Caco-2 (cell line): Measurements from ENCODE around the gene RABL6. TPM values are rescaled to one million over a fixed set of nuclear protein-coding genes. Genes with fewer than 3 reads are reported as not detected.
"Not testable (repeated sequence)": the region's sequence is repeated elsewhere in the genome, so short reads cannot be mapped to it uniquely, and the experiment has no call there.

ENCODE experiments used
- BruUV-seq: library from RNA; stranded (reverse); fragments of 400-500 nt; replicated peaks from 2 replicates; lab custom pipeline; 2021; lab: Mats Ljungman, UMichigan
- CTCF ChIA-PET: fragments of 300-600 bp; sonication (Branson Sonifier 250); formaldehyde crosslinking; loops from one replicate; lab custom pipeline; 2022; ENCODE audit warnings: antibody characterized with exemption; lab: Charles Lee
- POLR2A ChIA-PET: fragments of 300-600 bp; sonication (Branson Sonifier 250); formaldehyde crosslinking; loops from one replicate; lab custom pipeline; 2022; ENCODE audit warnings: antibody characterized with exemption; lab: Charles Lee
- DNase-seq, 2 experiments: peaks; one replicate each; pipeline versions ENCODE4 v3.0.0 to v3.0.0-alpha.2; 2020 to 2022
- H3K27me3 ChIP-seq: replicated peaks from 2 replicates; pipeline ENCODE4 v1.6.0; 2011; ENCODE audit warnings: low read length; ENCODE audit not compliant: control insufficient read depth, insufficient read depth
- H3K36me3 ChIP-seq: 2 replicates; pipeline ENCODE4 v1.5.1; 2011; ENCODE audit warnings: low read length; ENCODE audit not compliant: control insufficient read depth, insufficient read depth
- H3K4me1 ChIP-seq: fragments of 250-450 bp; sonication (Bioruptor Pico); 2 replicates; pipeline ENCODE4 v1.5.1; 2020; ENCODE audit warnings: mild to moderate bottlenecking
- H3K4me3 ChIP-seq: 2 replicates; pipeline ENCODE4 v1.5.1; 2011; ENCODE audit warnings: low read depth, mild to moderate bottlenecking, control low read depth, low read length
- H3K9me3 ChIP-seq: fragments of 250-450 bp; sonication (Bioruptor Pico); 2 replicates; pipeline ENCODE4 v1.5.1; 2020; ENCODE audit warnings: mild to moderate bottlenecking, moderate library complexity
- H3K27ac Mint-ChIP-seq: one replicate; pipeline ENCODE4 v1.8.0; 2022; ENCODE audit warnings: mixed read lengths; ENCODE audit not compliant: unreplicated experiment
- H3K27me3 Mint-ChIP-seq: one replicate; pipeline ENCODE4 v1.8.0; 2022; ENCODE audit warnings: mixed read lengths; ENCODE audit not compliant: insufficient read depth, unreplicated experiment
- H3K36me3 Mint-ChIP-seq: one replicate; pipeline ENCODE4 v1.8.0; 2022; ENCODE audit warnings: mild to moderate bottlenecking, mixed read lengths; ENCODE audit not compliant: insufficient read depth, unreplicated experiment
- H3K4me1 Mint-ChIP-seq: one replicate; pipeline ENCODE4 v1.8.0; 2022; ENCODE audit warnings: low read depth, mixed read lengths; ENCODE audit not compliant: unreplicated experiment
- H3K4me3 Mint-ChIP-seq: one replicate; pipeline ENCODE4 v1.8.0; 2022; ENCODE audit warnings: mild to moderate bottlenecking, moderate library complexity, mixed read lengths; ENCODE audit not compliant: unreplicated experiment
- H3K9me3 Mint-ChIP-seq: one replicate; pipeline ENCODE4 v1.8.0; 2022; ENCODE audit warnings: mixed read lengths; ENCODE audit not compliant: unreplicated experiment
- CTCF ChIP-seq, 2 experiments: fragments of 200-600 bp in 1 of 2; IDR thresholded peaks; 1 replicate in 1 of 2; 2 replicates in 1 of 2; pipeline versions ENCODE4 v1.5.1 to v1.8.0; 2011 to 2022; ENCODE audit warnings: antibody characterized with exemption in 1 of 2, control low read depth in 1 of 2, inconsistent platforms in 1 of 2, low read depth in 1 of 2, low read length in 1 of 2, mild to moderate bottlenecking in 1 of 2, moderate library complexity in 1 of 2; ENCODE audit not compliant: insufficient read depth in 1 of 2, severe bottlenecking in 1 of 2, unreplicated experiment in 1 of 2
- intact Hi-C: fragments of 100-400 bp; cut with micrococcal nuclease; formaldehyde crosslinking; loops from one replicate; pipeline ENCODE4 v1.10.0; 2022; ENCODE audit not compliant: unreplicated experiment
- total RNA-seq: library from RNA; stranded (reverse); gene quantifications from 2 replicates; pipeline ENCODE4 v1.2.3, GENCODE V29; 2022

Gene RABL6
- total RNA-seq, 1 experiment from 2014 or later: 138 TPM

GRCh38 chr9:136782452-136782851 lies 25.3 kb upstream of the RABL6 start:
- intact Hi-C loops: no loop called here
- H3K4me3 ChIP-seq: no peak overlapping the region
- Mint-ChIP-seq H3K4me1 (peaks cover 71% of the 10 kb centered on the region), H3K27me3 (no peaks in the 10 kb centered on the region), H3K36me3 (peaks cover 21% of the 10 kb centered on the region), H3K9me3 (peaks cover 22% of the 10 kb centered on the region), H3K27ac (no peak overlapping the region), H3K4me3 (no peak overlapping the region)
- BruUV-seq: no TSS peak
- POLR2A ChIA-PET: no interaction called here
- H3K4me1 ChIP-seq: peaks cover 56% of the 10 kb centered on the region
- H3K27me3 ChIP-seq: no peaks in the 10 kb centered on the region
- no peak for DNase-seq
- TF ChIP-seq CTCF (IDR thresholded peaks at IDR 0.05; ENCODE audit: insufficient read depth in 1 of 2, low read depth in 1 of 2, low read length in 1 of 2, severe bottlenecking in 1 of 2, unreplicated experiment in 1 of 2): no peak
- CTCF ChIA-PET: interaction anchor here (0.6 kb wide), 1 partner anchor 16 kb away, joined by 6 read pairs; no protein-coding TSS in a partner anchor
- no peaks in the 10 kb centered on the region for H3K9me3 ChIP-seq
- H3K36me3 ChIP-seq: no peaks in the 10 kb centered on the region; the same call in 1 of the 2 replicates

GRCh38 chr9:136784249-136784996 lies 23.3 kb upstream of the RABL6 start:
- no peak overlapping the region for H3K4me3 ChIP-seq
- H3K36me3 ChIP-seq: no peaks in the 10 kb centered on the region
- Mint-ChIP-seq H3K27me3 (no peaks in the 10 kb centered on the region), H3K4me1 (peaks cover 71% of the 10 kb centered on the region), H3K4me3 (peak overlapping the region; percentile 15), H3K27ac (peak overlapping the region; percentile 25), H3K36me3 (peaks cover 10% of the 10 kb centered on the region), H3K9me3 (peaks cover 2% of the 10 kb centered on the region)
- DNase-seq: peak in 1 of 2 experiments; percentile 62
- ChIA-PET POLR2A (no interaction called here), CTCF (no interaction called here)
- intact Hi-C loops: loop anchor here (1.0 kb wide), 1 partner anchor 18 kb away; no protein-coding TSS in a partner anchor
- H3K9me3 ChIP-seq: no peaks in the 10 kb centered on the region
- BruUV-seq: TSS peak; percentile 81
- H3K27me3 ChIP-seq: no peaks in the 10 kb centered on the region
- H3K4me1 ChIP-seq: peaks cover 57% of the 10 kb centered on the region
- TF ChIP-seq CTCF (IDR thresholded peaks at IDR 0.05; ENCODE audit: insufficient read depth in 1 of 2, low read depth in 1 of 2, low read length in 1 of 2, severe bottlenecking in 1 of 2, unreplicated experiment in 1 of 2): peak in 1 of 2 experiments; percentile 68

GRCh38 chr9:136784997-136785361 lies 22.8 kb upstream of the RABL6 start:
- no TSS peak for BruUV-seq
- Mint-ChIP-seq H3K36me3 (peaks cover 9% of the 10 kb centered on the region), H3K27me3 (no peaks in the 10 kb centered on the region), H3K27ac (peak overlapping the region; percentile 25), H3K9me3 (no peaks in the 10 kb centered on the region), H3K4me1 (peaks cover 70% of the 10 kb centered on the region), H3K4me3 (peak overlapping the region; percentile 15)
- Histone ChIP-seq H3K9me3 (no peaks in the 10 kb centered on the region), H3K36me3 (no peaks in the 10 kb centered on the region), H3K4me1 (peaks cover 57% of the 10 kb centered on the region), H3K4me3 (no peak overlapping the region), H3K27me3 (no peaks in the 10 kb centered on the region)
- no peak for TF ChIP-seq CTCF (IDR thresholded peaks at IDR 0.05; ENCODE audit: insufficient read depth in 1 of 2, low read depth in 1 of 2, low read length in 1 of 2, severe bottlenecking in 1 of 2, unreplicated experiment in 1 of 2)
- peak; percentile 79 to 90 for DNase-seq
- ChIA-PET CTCF (no interaction called here), POLR2A (no interaction called here)
- intact Hi-C loops: loop anchor here (1.0 to 5.0 kb wide), 2 partner anchors 19 to 162 kb away; partner anchors contain the start of gene C8G

DNA sequence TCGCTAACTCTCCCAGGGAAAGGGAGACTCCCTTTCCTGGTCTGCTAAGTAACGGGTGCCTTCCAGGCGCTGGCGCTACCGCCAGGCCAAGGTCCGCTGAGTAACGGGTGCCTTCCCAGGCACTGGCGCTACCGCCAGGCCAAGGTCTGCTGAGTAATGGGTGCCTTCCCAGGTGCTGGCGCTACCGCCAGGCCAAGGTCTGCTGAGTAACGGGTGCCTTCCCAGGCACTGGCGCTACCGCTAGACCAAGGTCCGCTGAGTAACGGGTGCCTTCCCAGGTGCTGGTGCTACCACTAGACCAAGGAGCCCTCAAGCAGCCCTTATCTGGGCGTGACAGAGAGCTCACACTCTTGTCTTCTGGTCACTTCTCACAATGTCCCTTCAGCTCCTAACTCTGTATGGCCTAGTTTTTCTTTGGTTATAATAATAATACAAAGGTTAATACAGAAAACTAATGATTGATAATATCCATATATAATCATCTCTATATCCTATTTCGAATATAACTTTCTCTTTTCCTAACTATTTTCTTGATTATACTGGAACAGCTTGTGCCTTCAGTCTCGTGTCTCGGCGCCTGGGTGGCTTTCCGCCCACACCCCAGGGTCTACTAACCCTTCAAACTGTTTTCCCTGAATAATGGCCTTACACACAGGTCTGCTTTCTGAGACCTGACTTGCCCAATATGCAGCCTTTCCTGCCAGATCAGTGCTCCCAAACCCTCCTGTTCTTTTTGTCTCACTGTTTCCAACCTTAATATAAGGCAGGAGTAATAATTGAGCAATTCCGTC lies 22.0 kb upstream of the RABL6 start:
- DNase-seq, H3K36me3 ChIP-seq, H3K27me3 Mint-ChIP-seq, H3K9me3 Mint-ChIP-seq, H3K4me3 Mint-ChIP-seq, H3K9me3 ChIP-seq, H3K4me3 ChIP-seq, CTCF ChIA-PET, BruUV-seq, POLR2A ChIA-PET, H3K27me3 ChIP-seq: not testable (repeated sequence)
- intact Hi-C loops: loop anchor here (2.0 to 5.0 kb wide), 2 partner anchors 57 to 162 kb away; partner anchors contain the start of genes AJM1 and C8G
- Mint-ChIP-seq H3K27ac (peak overlapping the region; percentile 45), H3K4me1 (peaks cover 62% of the 10 kb centered on the region), H3K36me3 (peaks cover 11% of the 10 kb centered on the region)
- H3K4me1 ChIP-seq: peaks cover 56% of the 10 kb centered on the region
